ENCODE measurements around the gene PPP6R1. TPM values are rescaled to one million over a fixed set of nuclear protein-coding genes. Genes with fewer than 3 reads are reported as not detected.

PPP6R1 gene
- total and polyA plus RNA-seq, 4 donors: 37.3 to 86.3 (median 48.1) TPM

GRCh38 chr19:55305983-55306562 lies 47.3 kb upstream of the PPP6R1 start:
- Histone ChIP-seq H3K4me1 (ENCODE audit: control insufficient read depth in 5 of 5, insufficient read depth in 5 of 5, low read length in 5 of 5) (peaks cover 0 to 8% (median 3%) of the 10 kb centered on the region in 5 donors), H3K9me3 (ENCODE audit: control insufficient read depth in 4 of 4, insufficient read depth in 3 of 4, low read length in 3 of 4) (no peaks in the 10 kb centered on the region), H3K9ac (ENCODE audit: insufficient read depth in 1 of 2, low read length in 2 of 2) (no peak overlapping the region), H3K27ac (ENCODE audit: low read depth in 1 of 2, low read length in 1 of 2) (no peak overlapping the region), H3K4me3 (no peak overlapping the region), H3K27me3 (ENCODE audit: control insufficient read depth in 3 of 3, insufficient read depth in 3 of 3, low read length in 2 of 3) (no peaks in the 10 kb centered on the region), H3K36me3 (ENCODE audit: control insufficient read depth in 4 of 4, insufficient read depth in 4 of 4, low read length in 4 of 4) (peaks cover 0 to 17% (median 3%) of the 10 kb centered on the region in 4 donors)
- 87 to 90% methylated on average over 17 of the region's 17 CpGs for WGBS, 2 donors
- TF ChIP-seq CTCF (IDR thresholded peaks at IDR 0.05; ENCODE audit: control extremely low read depth, extremely low read depth): no peak
- ATAC-seq (ENCODE audit: insufficient read depth, low FRiP score) (no peak), DNase-seq (no peak)

- TF ChIP-seq CTCF (IDR thresholded peaks at IDR 0.05; ENCODE audit: control extremely low read depth, extremely low read depth): no peak
- Histone ChIP-seq H3K4me3 (no peak overlapping the region), H3K4me1 (ENCODE audit: control insufficient read depth in 5 of 5, insufficient read depth in 5 of 5, low read length in 5 of 5) (peaks cover 0 to 8% (median 3%) of the 10 kb centered on the region in 5 donors), H3K9ac (ENCODE audit: insufficient read depth in 1 of 2, low read length in 2 of 2) (no peak overlapping the region), H3K9me3 (ENCODE audit: control insufficient read depth in 4 of 4, insufficient read depth in 3 of 4, low read length in 3 of 4) (no peaks in the 10 kb centered on the region), H3K36me3 (ENCODE audit: control insufficient read depth in 4 of 4, insufficient read depth in 4 of 4, low read length in 4 of 4) (peaks cover 0 to 17% (median 3%) of the 10 kb centered on the region in 4 donors), H3K27me3 (ENCODE audit: control insufficient read depth in 3 of 3, insufficient read depth in 3 of 3, low read length in 2 of 3) (no peaks in the 10 kb centered on the region), H3K27ac (ENCODE audit: low read depth in 1 of 2, low read length in 1 of 2) (no peak overlapping the region)
- WGBS, 2 donors: 80 to 83% methylated on average over 9 of the region's 9 CpGs
- DNase-seq (peak; percentile 30 to 41 (median 38)), ATAC-seq (ENCODE audit: insufficient read depth, low FRiP score) (no peak)
Observed at GRCh38 chr19:55305491-55305890, 46.7 kb upstream of the PPP6R1 start.

GRCh38 chr19:55304980-55305379 lies 46.2 kb upstream of the PPP6R1 start:
- DNase-seq (no peak), ATAC-seq (ENCODE audit: insufficient read depth, low FRiP score) (no peak)
- no peak overlapping the region for H3K4me3 ChIP-seq
- H3K9me3 ChIP-seq (ENCODE audit: control insufficient read depth in 4 of 4, insufficient read depth in 3 of 4, low read length in 3 of 4): no peaks in the 10 kb centered on the region
- 77 to 89% methylated on average over 14 of the region's 14 CpGs for WGBS, 2 donors
- no peaks in the 10 kb centered on the region for H3K27me3 ChIP-seq (ENCODE audit: control insufficient read depth in 3 of 3, insufficient read depth in 3 of 3, low read length in 2 of 3)
- TF ChIP-seq CTCF (IDR thresholded peaks at IDR 0.05; ENCODE audit: control extremely low read depth, extremely low read depth): no peak
- H3K9ac ChIP-seq (ENCODE audit: insufficient read depth in 1 of 2, low read length in 2 of 2): no peak overlapping the region
- H3K4me1 ChIP-seq (ENCODE audit: control insufficient read depth in 5 of 5, insufficient read depth in 5 of 5, low read length in 5 of 5): peaks cover 0 to 8% (median 3%) of the 10 kb centered on the region in 5 donors
- no peak overlapping the region for H3K27ac ChIP-seq (ENCODE audit: low read depth in 1 of 2, low read length in 1 of 2)
- H3K36me3 ChIP-seq (ENCODE audit: control insufficient read depth in 4 of 4, insufficient read depth in 4 of 4, low read length in 4 of 4): peaks cover 0 to 14% (median 4%) of the 10 kb centered on the region in 4 donors
